ENCODE results near the gene RHBDD1. TPM values are rescaled to one million over a fixed set of nuclear protein-coding genes. Genes with fewer than 3 reads are reported as not detected.

Gene RHBDD1
- total RNA-seq, 5 donors from 2014 or later (not counting 1 experiment from before 2014, with no cell fraction given), result 41.0 to 53.2 (median 47.8) TPM

DNA sequence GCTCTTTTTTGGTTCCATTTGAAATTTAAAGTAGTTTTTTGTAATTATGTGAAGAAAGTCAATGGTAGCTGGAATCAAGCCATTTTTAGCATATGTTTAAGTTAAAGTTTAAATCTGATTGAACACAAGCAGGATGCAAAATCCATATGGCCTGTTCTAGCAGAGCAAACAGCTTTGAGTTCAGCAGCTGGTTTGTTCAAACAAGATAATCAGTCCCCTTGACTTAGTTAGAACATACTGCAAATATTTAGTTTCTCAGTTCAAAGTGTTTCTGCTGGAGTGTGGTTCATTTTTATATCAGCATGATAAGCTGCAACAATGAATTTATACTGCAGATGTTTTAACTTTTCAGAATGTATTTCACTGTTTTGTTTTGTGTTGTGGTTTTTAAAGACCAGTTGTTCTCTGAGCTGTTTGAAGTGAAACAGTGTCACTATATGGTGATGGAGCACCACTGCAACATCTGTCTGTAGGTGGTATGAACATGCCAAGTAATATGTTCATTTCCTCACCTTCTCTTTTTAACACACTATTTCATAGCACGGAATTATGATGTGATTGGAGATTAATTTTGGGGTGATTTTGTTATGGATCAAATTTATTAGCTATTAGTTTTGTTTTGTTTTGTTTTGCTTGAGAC, 202.8 kb downstream of the RHBDD1 start:
- H3K4me3 ChIP-seq (ENCODE audit: control insufficient read depth in 1 of 2, extremely low read depth in 1 of 2, low read length in 1 of 2), result no peak overlapping the region
- no CpG with 5 or more reads among the region's 1 CpG for WGBS (ENCODE audit: insufficient coverage)
- CTCF ChIA-PET, result interaction anchor here in 1 of 2 donors (0.6 kb wide), 1 partner anchor 10 kb away, joined by 3 read pairs; no protein-coding TSS in a partner anchor
- Mint-ChIP-seq H3K27me3 (peaks cover 24 to 40% of the 10 kb centered on the region in 2 donors), H3K9me3 (no peaks in the 10 kb centered on the region), H3K4me1 (no peaks in the 10 kb centered on the region), H3K4me3 (no peak overlapping the region), H3K27ac (no peak overlapping the region), H3K36me3 (no peaks in the 10 kb centered on the region)
- no peaks in the 10 kb centered on the region for H3K9me3 ChIP-seq
- no peaks in the 10 kb centered on the region for H3K4me1 ChIP-seq (ENCODE audit: control insufficient read depth in 1 of 2, extremely low read depth in 1 of 2, insufficient read depth in 2 of 2, low read length in 2 of 2)
- H3K27me3 ChIP-seq (replicated peaks in 1 of 2; ENCODE audit: control insufficient read depth in 2 of 2, extremely low read depth in 1 of 2, insufficient read depth in 2 of 2, low read length in 1 of 2), result peaks cover 0 to 8% of the 10 kb centered on the region in 2 experiments
- DNase-seq, result no peak
- POLR2A ChIA-PET, result no interaction called here
- no peak for ATAC-seq (replicated peaks in 1 of 4)
- H3K36me3 ChIP-seq (ENCODE audit: control insufficient read depth in 2 of 2, extremely low read depth in 1 of 2, insufficient read depth in 1 of 2, low read length in 1 of 2), result no peaks in the 10 kb centered on the region
- H3K27ac ChIP-seq (ENCODE audit: low read length), result no peak overlapping the region

GRCh38 chr2:227043981-227044380, 208.1 kb downstream of the RHBDD1 start:
- no peak overlapping the region for H3K27ac ChIP-seq (ENCODE audit: low read length)
- no CpG with 5 or more reads among the region's 3 CpGs for WGBS (ENCODE audit: insufficient coverage)
- no peak overlapping the region for H3K27ac Mint-ChIP-seq
- no peak for DNase-seq
- ChIA-PET CTCF (no interaction called here), POLR2A (no interaction called here)
- H3K9me3 Mint-ChIP-seq, result peaks cover 0 to 5% (median 4%) of the 10 kb centered on the region in 3 donors
- no peaks in the 10 kb centered on the region for H3K9me3 ChIP-seq
- ATAC-seq (replicated peaks in 1 of 4), result no peak
- peaks cover 0 to 5% of the 10 kb centered on the region in 2 experiments for H3K27me3 ChIP-seq (replicated peaks in 1 of 2; ENCODE audit: control insufficient read depth in 2 of 2, extremely low read depth in 1 of 2, insufficient read depth in 2 of 2, low read length in 1 of 2)
- no peaks in the 10 kb centered on the region for H3K36me3 ChIP-seq (ENCODE audit: control insufficient read depth in 2 of 2, extremely low read depth in 1 of 2, insufficient read depth in 1 of 2, low read length in 1 of 2)
- no peaks in the 10 kb centered on the region for H3K4me1 Mint-ChIP-seq
- peaks cover 17 to 23% of the 10 kb centered on the region in 2 donors for H3K27me3 Mint-ChIP-seq
- H3K36me3 Mint-ChIP-seq, result no peaks in the 10 kb centered on the region
- H3K4me3 ChIP-seq (ENCODE audit: control insufficient read depth in 1 of 2, extremely low read depth in 1 of 2, low read length in 1 of 2), result no peak overlapping the region
- no peaks in the 10 kb centered on the region for H3K4me1 ChIP-seq (ENCODE audit: control insufficient read depth in 1 of 2, extremely low read depth in 1 of 2, insufficient read depth in 2 of 2, low read length in 2 of 2)
- H3K4me3 Mint-ChIP-seq, result no peak overlapping the region

Other genes starting within 250 kb of the RHBDD1 start
- 1 to 10 TPM; 3.7 to 8.7 (median 6.7) TPM for gene IRS1, start 36.2 kb upstream of the RHBDD1 start, total RNA-seq